GM21526 (cell line): ENCODE data around the gene DALRD3.

Experiments used
- ATAC-seq: cut with Tn5 transposase; IDR thresholded peaks from one replicate; pipeline ENCODE4 v1.9.1; 2021; ENCODE audit warnings: moderate library complexity; ENCODE audit not compliant: unreplicated experiment, low FRiP score

Gene DALRD3

GRCh38 chr3:49017971-49018706 is at the start of gene DALRD3:
Gene DALRD3, minus strand, starts transcription at chr3:49018580. Its CDS starts 16 bp downstream, at chr3:49018564.
- ATAC-seq = no peak

- ATAC-seq = no peak
Measured at GRCh38 chr3:49058011-49058410, 39.6 kb upstream of the DALRD3 start.

GRCh38 chr3:49057268-49057667 is 38.9 kb upstream of the DALRD3 start:
- no peak for ATAC-seq

GRCh38 chr3:49054344-49054862 is 36.0 kb upstream of the DALRD3 start:
- ATAC-seq = no peak

GRCh38 chr3:49053543-49053942 is 35.2 kb upstream of the DALRD3 start:
- ATAC-seq = no peak

- no peak for ATAC-seq
Measured at GRCh38 chr3:49035281-49035680, 16.9 kb upstream of the DALRD3 start.

- no peak for ATAC-seq
Measured at GRCh38 chr3:49034650-49035049, 16.3 kb upstream of the DALRD3 start.

GRCh38 chr3:49032646-49033304 is 14.4 kb upstream of the DALRD3 start:
- ATAC-seq = no peak

- no peak for ATAC-seq
Measured at GRCh38 chr3:49030321-49030720, 11.9 kb upstream of the DALRD3 start.

- no peak for ATAC-seq
Measured at GRCh38 chr3:49029563-49029884, 11.1 kb upstream of the DALRD3 start.

- peak; percentile 72 for ATAC-seq
Measured at GRCh38 chr3:49028673-49029562, 10.5 kb upstream of the DALRD3 start, which contains the start of gene IMPDH2. Gene IMPDH2, minus strand, starts transcription at chr3:49029398. Its CDS starts 48 bp downstream, at chr3:49029350.

- ATAC-seq = no peak
Measured at GRCh38 chr3:49028298-49028672, 9.9 kb upstream of the DALRD3 start.

GRCh38 chr3:49027634-49028033 is 9.3 kb upstream of the DALRD3 start:
- ATAC-seq = no peak

- no peak for ATAC-seq
Measured at GRCh38 chr3:49026536-49026935, 8.2 kb upstream of the DALRD3 start.

- no peak for ATAC-seq
Measured at GRCh38 chr3:49025793-49026520, 7.6 kb upstream of the DALRD3 start.

- ATAC-seq = no peak
Measured at GRCh38 chr3:49025005-49025792, 6.8 kb upstream of the DALRD3 start.

- no peak for ATAC-seq
Measured at GRCh38 chr3:49024449-49024848, 6.1 kb upstream of the DALRD3 start.

- no peak for ATAC-seq
Measured at GRCh38 chr3:49023775-49024174, 5.4 kb upstream of the DALRD3 start.

- ATAC-seq = no peak
Measured at GRCh38 chr3:49022688-49023171, 4.3 kb upstream of the DALRD3 start.
